ACHN (cell line): Measurements from ENCODE around the gene LCNL1.
"Not testable (repeated sequence)": the region's sequence is repeated elsewhere in the genome, so short reads cannot be mapped to it uniquely, and the experiment has no call there.

ENCODE experiments used
- DNase-seq: peaks from one replicate; pipeline ENCODE4 v3.0.0-alpha.2; 2015
- in situ Hi-C: cut with HindIII; loops from 2 replicates; pipeline ENCODE4 v1.10.0; 2017; ENCODE audit warnings: low sequenced_read_pairs, low pct_ligation_motif_present, low pct_unique_long_range_greater_than_20kb

Gene LCNL1

GRCh38 chr9:137028263-137029057, 45.7 kb downstream of the LCNL1 start:
- in situ Hi-C loops, result no loop called here
- DNase-seq, result peak; percentile 60

- in situ Hi-C loops, result no loop called here
- peak; percentile 58 for DNase-seq
Observed at GRCh38 chr9:137029058-137029936, 46.5 kb downstream of the LCNL1 start.

- DNase-seq, result no peak
- in situ Hi-C loops, result no loop called here
Observed at GRCh38 chr9:137030006-137030405, 47.2 kb downstream of the LCNL1 start.

- in situ Hi-C loops, result no loop called here
- DNase-seq, result no peak
Observed at GRCh38 chr9:137030538-137031527, 48.0 kb downstream of the LCNL1 start.

- no peak for DNase-seq
- in situ Hi-C loops, result no loop called here
Observed at GRCh38 chr9:137031904-137032640, 49.3 kb downstream of the LCNL1 start, which contains the start of gene FUT7. TSS of gene FUT7 (minus strand) at chr9:137032088. CDS start at chr9:137031991, 97 bp downstream.

- in situ Hi-C loops, result no loop called here
- no peak for DNase-seq
Observed at GRCh38 chr9:137032858-137033257, 50.1 kb downstream of the LCNL1 start.

GRCh38 chr9:137033481-137033880, 50.7 kb downstream of the LCNL1 start:
- DNase-seq, in situ Hi-C loops: not testable (repeated sequence)

- in situ Hi-C loops, result no loop called here
- DNase-seq, result no peak
Observed at GRCh38 chr9:137034039-137034708, 51.4 kb downstream of the LCNL1 start.

GRCh38 chr9:137034709-137035506, 52.1 kb downstream of the LCNL1 start:
- in situ Hi-C loops, result no loop called here
- peak; percentile 77 for DNase-seq
